ENCODE measurements around the gene IFNA10.
"Not testable (repeated sequence)": the region's sequence is repeated elsewhere in the genome, so short reads cannot be mapped to it uniquely, and the experiment has no call there.

GRCh38 chr9:21213411-21214326 lies 6.7 kb upstream of the IFNA10 start:
- TF ChIP-seq CTCF, POLR2A (IDR thresholded peaks at IDR 0.05): not testable (repeated sequence)

Measured in lower leg skin (tissue), 3 donors.